Measurements from ENCODE around the gene CAMK2D.

Gene CAMK2D

DNA sequence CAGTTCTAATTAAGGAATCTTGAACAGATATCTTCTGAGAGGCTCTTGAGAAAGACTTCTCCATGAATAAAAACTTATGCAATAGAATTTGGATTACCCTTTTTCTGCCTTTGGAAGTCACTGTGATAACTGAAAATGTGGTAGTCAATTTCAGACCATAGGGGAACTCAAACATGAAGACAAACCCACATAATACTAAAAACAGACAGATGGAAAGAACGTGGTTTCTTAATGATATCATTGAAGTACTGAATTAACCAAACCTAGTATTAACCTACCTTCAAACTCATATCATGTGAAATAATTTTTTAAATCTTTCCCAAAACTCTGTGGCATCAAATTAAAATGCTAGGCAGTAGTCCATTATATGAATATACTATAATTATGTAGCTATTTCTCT is 153.5 kb downstream of the CAMK2D start:
- no peak overlapping the region for H3K4me3 ChIP-seq (ENCODE audit: low read depth, low read length)
- TF ChIP-seq, protein P1, sequence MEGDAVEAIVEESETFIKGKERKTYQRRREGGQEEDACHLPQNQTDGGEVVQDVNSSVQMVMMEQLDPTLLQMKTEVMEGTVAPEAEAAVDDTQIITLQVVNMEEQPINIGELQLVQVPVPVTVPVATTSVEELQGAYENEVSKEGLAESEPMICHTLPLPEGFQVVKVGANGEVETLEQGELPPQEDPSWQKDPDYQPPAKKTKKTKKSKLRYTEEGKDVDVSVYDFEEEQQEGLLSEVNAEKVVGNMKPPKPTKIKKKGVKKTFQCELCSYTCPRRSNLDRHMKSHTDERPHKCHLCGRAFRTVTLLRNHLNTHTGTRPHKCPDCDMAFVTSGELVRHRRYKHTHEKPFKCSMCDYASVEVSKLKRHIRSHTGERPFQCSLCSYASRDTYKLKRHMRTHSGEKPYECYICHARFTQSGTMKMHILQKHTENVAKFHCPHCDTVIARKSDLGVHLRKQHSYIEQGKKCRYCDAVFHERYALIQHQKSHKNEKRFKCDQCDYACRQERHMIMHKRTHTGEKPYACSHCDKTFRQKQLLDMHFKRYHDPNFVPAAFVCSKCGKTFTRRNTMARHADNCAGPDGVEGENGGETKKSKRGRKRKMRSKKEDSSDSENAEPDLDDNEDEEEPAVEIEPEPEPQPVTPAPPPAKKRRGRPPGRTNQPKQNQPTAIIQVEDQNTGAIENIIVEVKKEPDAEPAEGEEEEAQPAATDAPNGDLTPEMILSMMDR (IDR thresholded peaks at IDR 0.05; ENCODE audit: insufficient read depth, low read depth, low read length, missing control alignments): no peak
- no peak for DNase-seq (ENCODE audit: low read depth)

DNA sequence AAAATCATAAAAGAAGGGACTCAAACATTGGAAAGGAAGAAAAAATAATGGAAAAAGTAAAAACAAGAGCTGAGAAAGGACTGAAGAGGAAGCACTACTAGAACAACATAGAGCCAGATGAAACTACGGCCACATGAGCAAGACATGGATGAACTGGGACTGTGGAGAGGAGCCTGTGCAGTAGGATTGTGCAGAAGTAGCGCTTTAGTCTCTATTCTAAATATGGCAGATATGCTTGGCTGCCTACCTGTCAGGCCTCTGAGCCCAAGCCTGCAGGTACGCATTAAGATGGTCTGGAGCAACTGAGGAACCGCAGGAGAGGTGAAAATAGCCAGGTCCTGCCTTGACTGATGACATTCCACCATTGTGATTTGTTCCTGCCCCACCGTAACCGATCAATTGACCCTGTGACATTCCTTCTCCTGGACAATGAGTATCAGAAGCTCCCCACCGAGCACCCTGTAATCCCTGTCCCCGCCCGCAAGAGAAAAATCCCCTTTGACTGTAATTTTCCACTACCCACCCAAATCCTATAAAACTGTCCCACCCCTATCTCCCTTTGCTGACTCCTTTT is 154.3 kb downstream of the CAMK2D start:
- TF ChIP-seq, protein P1 (IDR thresholded peaks at IDR 0.05; ENCODE audit: insufficient read depth, low read depth, low read length, missing control alignments): no peak
- H3K4me3 ChIP-seq (ENCODE audit: low read depth, low read length): no peak overlapping the region
- DNase-seq (ENCODE audit: low read depth): no peak

DNA sequence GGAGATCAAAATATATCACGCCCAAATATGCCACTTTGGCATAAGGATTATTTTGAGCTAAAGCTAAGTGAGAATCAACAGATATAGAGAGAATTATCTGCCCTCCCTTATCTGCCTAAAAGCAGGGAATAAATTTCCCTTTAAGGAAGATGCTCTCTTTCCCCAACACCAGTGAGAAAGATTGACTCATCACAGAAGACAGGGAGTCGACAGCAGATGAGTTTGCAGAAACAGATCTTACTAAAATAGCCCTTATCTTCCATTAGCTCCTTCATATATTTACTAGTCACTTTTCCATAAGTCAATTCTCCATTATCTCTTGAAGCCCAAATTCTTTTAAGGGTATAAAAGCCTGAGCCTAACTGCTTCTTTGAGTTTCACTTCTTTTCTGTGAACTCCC is 156.6 kb downstream of the CAMK2D start:
- DNase-seq (ENCODE audit: low read depth): no peak
- H3K4me3 ChIP-seq (ENCODE audit: low read depth, low read length): no peak overlapping the region
- TF ChIP-seq, protein P1 (IDR thresholded peaks at IDR 0.05; ENCODE audit: insufficient read depth, low read depth, low read length, missing control alignments): no peak

DNA sequence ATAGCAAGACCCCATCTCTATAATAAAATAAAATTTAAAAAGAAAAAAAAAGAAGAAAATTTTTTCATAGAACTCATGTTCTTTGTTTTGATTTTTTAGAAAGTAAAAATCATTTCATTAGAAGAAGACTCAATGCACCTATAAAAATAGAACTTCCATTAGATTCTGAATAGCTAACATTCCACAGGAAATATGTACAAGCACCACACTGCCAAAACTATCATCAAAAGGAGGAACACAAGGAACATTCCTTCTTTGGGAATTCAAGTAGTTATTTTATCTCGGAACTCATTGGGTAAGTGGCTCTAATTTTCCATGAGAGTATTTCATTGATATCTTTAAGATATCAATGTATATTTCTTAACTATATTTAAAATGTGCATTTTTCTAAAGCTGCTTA is 157.6 kb downstream of the CAMK2D start:
- H3K4me3 ChIP-seq (ENCODE audit: low read depth, low read length): no peak overlapping the region
- TF ChIP-seq, protein P1 (IDR thresholded peaks at IDR 0.05; ENCODE audit: insufficient read depth, low read depth, low read length, missing control alignments): no peak
- DNase-seq (ENCODE audit: low read depth): no peak

DNA sequence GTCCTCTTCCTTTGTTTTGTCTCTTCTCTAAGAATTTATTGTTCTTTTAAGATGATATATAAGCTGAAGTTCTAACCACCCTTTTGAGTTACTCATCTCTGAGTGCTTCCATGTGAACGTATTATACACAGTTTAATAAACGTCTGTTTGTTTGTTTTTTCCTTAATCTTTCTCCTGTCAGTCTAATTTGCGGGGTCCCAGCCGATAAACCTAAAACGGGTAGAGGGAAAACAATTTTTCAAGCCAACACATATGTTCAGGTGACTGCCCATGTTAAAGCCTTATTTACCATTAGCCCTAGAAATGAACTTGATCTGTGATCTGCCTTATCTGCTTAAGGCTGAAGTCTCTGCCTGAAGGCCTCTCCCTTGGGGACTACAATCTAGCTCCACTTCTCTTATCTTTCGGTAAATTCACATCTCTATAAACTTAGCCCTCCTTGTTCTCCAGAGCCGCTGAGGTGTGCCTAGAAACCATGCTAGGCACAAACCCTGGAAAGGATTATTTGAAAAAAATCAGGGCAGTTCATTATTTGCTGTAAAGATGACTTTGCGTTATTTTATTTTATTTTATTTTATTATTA is 158.8 kb downstream of the CAMK2D start:
- TF ChIP-seq, protein P1 (IDR thresholded peaks at IDR 0.05; ENCODE audit: insufficient read depth, low read depth, low read length, missing control alignments): no peak
- no peak for DNase-seq (ENCODE audit: low read depth)
- H3K4me3 ChIP-seq (ENCODE audit: low read depth, low read length): no peak overlapping the region

DNA sequence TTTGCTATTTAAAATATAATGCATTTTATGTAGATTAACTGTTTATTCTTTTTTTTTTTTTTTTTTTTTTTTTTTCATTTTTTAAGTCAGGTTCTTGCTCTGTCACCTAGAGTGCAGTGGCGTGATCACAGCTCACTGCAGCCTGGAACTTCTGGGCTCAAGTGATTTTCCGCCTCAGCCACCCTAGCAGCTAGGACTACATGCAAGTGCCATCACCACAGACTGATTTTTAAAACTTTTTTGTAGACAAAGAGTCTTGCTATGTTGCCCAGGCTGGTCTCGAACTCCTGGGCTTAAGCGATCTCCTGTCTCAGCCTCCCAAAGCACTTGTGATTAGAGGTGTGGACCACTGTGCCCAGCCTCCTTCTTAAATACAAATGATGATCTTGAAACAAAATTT is 159.9 kb downstream of the CAMK2D start:
- TF ChIP-seq, protein P1 (IDR thresholded peaks at IDR 0.05; ENCODE audit: insufficient read depth, low read depth, low read length, missing control alignments): no peak
- DNase-seq (ENCODE audit: low read depth): no peak
- H3K4me3 ChIP-seq (ENCODE audit: low read depth, low read length): no peak overlapping the region

DNA sequence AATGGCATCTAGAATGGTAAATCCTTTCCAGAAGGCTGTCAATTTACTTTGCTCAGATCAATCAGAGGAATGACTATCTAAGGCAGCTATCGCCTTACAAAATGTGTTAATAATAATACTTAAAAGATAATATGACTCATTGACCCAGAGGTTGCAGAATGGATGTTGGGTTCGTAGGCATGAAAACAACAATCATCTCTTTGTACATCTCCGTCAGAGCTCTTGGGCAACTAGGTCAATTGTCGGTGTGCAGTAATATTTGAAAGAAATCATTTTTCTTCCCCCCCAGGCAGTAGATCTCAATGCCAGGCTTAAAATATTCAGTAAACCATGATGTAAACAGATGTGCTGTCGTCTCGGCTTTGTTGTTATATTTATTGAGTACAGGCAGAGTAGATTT is 165.1 kb downstream of the CAMK2D start:
- TF ChIP-seq, protein P1 (IDR thresholded peaks at IDR 0.05; ENCODE audit: insufficient read depth, low read depth, low read length, missing control alignments): no peak
- DNase-seq (ENCODE audit: low read depth): no peak
- H3K4me3 ChIP-seq (ENCODE audit: low read depth, low read length): no peak overlapping the region

Measured in GM12865 (cell line).